K562 (cell line): ENCODE measurements around the gene SEMA4F. TPM values are rescaled to one million over a fixed set of nuclear protein-coding genes. Genes with fewer than 3 reads are reported as not detected.

Experiments used
- ASH1L ChIP-seq: fragments of 450-650 bp; IDR thresholded peaks from 2 replicates; pipeline ENCODE4 v1.6.1; 2018; ENCODE audit warnings: borderline replicate concordance, mild to moderate bottlenecking, low read depth; ENCODE audit not compliant: partially characterized antibody
- BMI1 ChIP-seq: fragments of 150-350 bp; IDR thresholded peaks from 2 replicates; pipeline ENCODE4 v1.6.1; 2014; ENCODE audit warnings: low read length
- CSDE1 ChIP-seq, 2 experiments: fragments of 450-650 bp; IDR thresholded peaks; 2 replicates each; pipeline ENCODE4 v1.6.1; 2016; ENCODE audit warnings: mild to moderate bottlenecking in 1 of 2
- GATA2 ChIP-seq: sonication (generic); formaldehyde crosslinking; IDR thresholded peaks from 2 replicates; pipeline ENCODE4 v1.4.0; 2020; ENCODE audit warnings: mild to moderate bottlenecking, missing genetic modification reagents
- HDAC1 ChIP-seq, 2 experiments: fragments of 450-650 bp; IDR thresholded peaks; 2 replicates each; pipeline ENCODE4 v1.6.1; 2016 to 2017; ENCODE audit warnings: inconsistent platforms in 1 of 2, mild to moderate bottlenecking in 1 of 2, moderate library complexity in 1 of 2
- HDAC8 ChIP-seq: fragments of 450-650 bp; IDR thresholded peaks from 2 replicates; pipeline ENCODE4 v1.6.1; 2016; ENCODE audit warnings: mild to moderate bottlenecking, missing genetic modification characterization, moderate library complexity, missing compliant biosample characterization
- HNRNPUL1 ChIP-seq: fragments of 200-400 bp; formaldehyde crosslinking; IDR thresholded peaks from 2 replicates; pipeline ENCODE4 v1.6.1; 2017; ENCODE audit warnings: low read length
- L3MBTL2 ChIP-seq: fragments of 450-650 bp; IDR thresholded peaks from 2 replicates; pipeline ENCODE4 v1.6.1; 2016; ENCODE audit warnings: mild to moderate bottlenecking, moderate library complexity
- MBD2 ChIP-seq: sonication (generic); IDR thresholded peaks from 2 replicates; pipeline ENCODE4 v1.6.1; 2016; ENCODE audit warnings: low read depth, borderline replicate concordance
- MECOM ChIP-seq: fragments of 250-450 bp; sonication (Bioruptor Pico); IDR thresholded peaks from 2 replicates; pipeline ENCODE4 v1.8.0; 2022; ENCODE audit warnings: inconsistent platforms
- MEF2A ChIP-seq: IDR thresholded peaks from 2 replicates; pipeline ENCODE4 v1.6.1; 2011; ENCODE audit warnings: low read depth, mild to moderate bottlenecking, low read length, moderate library complexity; ENCODE audit not compliant: control insufficient read depth
- PTTG1 ChIP-seq: fragments of 450-650 bp; IDR thresholded peaks from 2 replicates; pipeline ENCODE4 v1.6.1; 2016; ENCODE audit warnings: low read depth, mild to moderate bottlenecking, missing genetic modification characterization, missing compliant biosample characterization
- RBM17 ChIP-seq: fragments of 200-400 bp; formaldehyde crosslinking; IDR thresholded peaks from 2 replicates; pipeline ENCODE4 v1.6.1; 2017; ENCODE audit warnings: low read depth, mild to moderate bottlenecking, low read length, borderline replicate concordance
- SUPT5H ChIP-seq: fragments of 450-650 bp; IDR thresholded peaks from 2 replicates; pipeline ENCODE4 v1.6.1; 2016
- TCF7 ChIP-seq: sonication (generic); IDR thresholded peaks from 2 replicates; pipeline ENCODE4 v1.6.1; 2016; ENCODE audit warnings: antibody characterized with exemption, borderline replicate concordance
- ZFP36 ChIP-seq: fragments of 150-350 bp; IDR thresholded peaks from 2 replicates; pipeline ENCODE4 v1.6.1; 2018; ENCODE audit warnings: low read length, low read depth; ENCODE audit not compliant: partially characterized antibody
- ZFPM2 ChIP-seq: fragments of 250-450 bp; sonication (Bioruptor Pico); IDR thresholded peaks from 2 replicates; pipeline ENCODE4 v1.5.1; 2022; ENCODE audit warnings: mild to moderate bottlenecking
- ZNF143 ChIP-seq: sonication (generic); formaldehyde crosslinking; IDR thresholded peaks from 2 replicates; pipeline ENCODE4 v1.9.0; 2022; ENCODE audit warnings: mild to moderate bottlenecking, missing genetic modification reagents
- ZNF197 ChIP-seq: fragments of 200-800 bp; sonication (Bioruptor generic); IDR thresholded peaks from 2 replicates; pipeline ENCODE4 v1.6.1; 2016; ENCODE audit warnings: low read depth, missing genetic modification characterization, missing compliant biosample characterization
- ZNF23 ChIP-seq: fragments of 250-450 bp; sonication (Bioruptor Pico); IDR thresholded peaks from 2 replicates; pipeline ENCODE4 v1.4.0; 2020; ENCODE audit warnings: mild to moderate bottlenecking
- ZNF354B ChIP-seq: fragments of 250-450 bp; sonication (Bioruptor Pico); IDR thresholded peaks from 2 replicates; pipeline ENCODE4 v1.4.0; 2020
- ZNF75A ChIP-seq: fragments of 450-650 bp; formaldehyde crosslinking; IDR thresholded peaks from 2 replicates; pipeline ENCODE4 v1.4.0; 2020; ENCODE audit warnings: mild to moderate bottlenecking
- ZSCAN29 ChIP-seq: fragments of 450-650 bp; IDR thresholded peaks from 2 replicates; pipeline ENCODE4 v1.6.1; 2017
- polyA plus RNA-seq, 8 experiments: library from polyadenylated mRNA; depleted of rRNA in 4 of 8; stranded (reverse) in 5 of 8; unstranded in 3 of 8; fragments of >200 nt; fragmentation: Nextera tagmentation in 2 of 8; fragmentation: Illumina TruSeq in 1 of 8; extraction: Ambion mirVana in 2 of 8; extraction: Trizol in 1 of 8; gene quantifications; 2 replicates each; pipeline versions ENCODE4 v1.2.1 to v1.2.3, GENCODE V29; 2011 to 2014; ENCODE audit warnings: inconsistent platforms in 1 of 8, missing spikeins in 1 of 8
- total RNA-seq, 7 experiments: library from RNA; depleted of rRNA in 6 of 7; stranded (reverse); fragments of >200 nt in 6 of 7; fragmentation: Illumina TruSeq in 2 of 7; extraction: Trizol in 2 of 7; gene quantifications; 2 replicates each; pipeline versions ENCODE4 v1.2.1 to v1.2.3, GENCODE V29; 2011 to 2021; ENCODE audit warnings: low replicate concordance in 1 of 7
- TF ChIP-seq, protein P1 (sequence below): fragments of 450-650 bp; formaldehyde crosslinking; IDR thresholded peaks from 2 replicates; pipeline ENCODE4 v1.4.0; 2020; ENCODE audit warnings: mild to moderate bottlenecking, mixed read lengths
- TF ChIP-seq, protein P2 (sequence below): fragments of 250-450 bp; sonication (Bioruptor Pico); IDR thresholded peaks from 2 replicates; pipeline ENCODE4 v1.5.0; 2021
- TF ChIP-seq, protein P3 (sequence below): fragments of 250-450 bp; sonication (Bioruptor Pico); IDR thresholded peaks from 2 replicates; pipeline ENCODE4 v1.4.0; 2020; ENCODE audit warnings: borderline replicate concordance
- TF ChIP-seq, protein P4 (sequence below): IDR thresholded peaks from 2 replicates; pipeline ENCODE4 v1.6.1; 2011; ENCODE audit warnings: borderline replicate concordance, low read depth, mild to moderate bottlenecking, moderate library complexity, low read length; ENCODE audit not compliant: insufficient read depth, poor library complexity, severe bottlenecking

SEMA4F gene
- total and polyA plus RNA-seq, 9 of the 15 experiments (the other 6 are each of a cell fraction or from before 2014, with no cell fraction given), result 0.08 to 1.6 (median 0.33) TPM

DNA sequence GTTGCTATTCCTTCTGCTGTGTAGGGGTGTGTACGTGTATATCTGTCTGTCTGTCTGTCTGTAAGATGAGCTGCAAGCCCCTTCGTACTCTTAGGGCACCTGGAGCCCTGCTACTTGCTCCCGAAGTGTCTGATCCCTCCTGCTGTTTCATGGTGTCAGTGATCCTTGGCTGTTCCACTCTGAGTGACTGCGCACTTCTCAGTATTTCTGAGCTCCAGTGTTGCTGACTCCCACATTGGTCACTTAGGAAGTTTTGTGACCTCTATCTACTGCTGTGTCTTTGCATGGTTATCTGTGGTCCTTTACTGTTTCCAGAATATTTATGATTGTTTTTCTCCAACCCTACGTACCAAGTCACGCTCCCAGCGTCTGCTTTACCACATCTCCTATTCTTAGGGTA is 16.2 kb downstream of the SEMA4F start (continued):
- TF ChIP-seq MECOM (CRISPR knock-in tag) (no peak), MEF2A (no peak), ASH1L (no peak), ZNF23 (CRISPR knock-in tag) (no peak), ZNF143 (no peak), SUPT5H (no peak), TCF7 (no peak), MBD2 (no peak), RBM17 (no peak), GATA2 (CRISPR knock-in tag) (no peak), BMI1 (no peak), CSDE1 (IDR thresholded peaks at IDR 0.05) (no peak), PTTG1 (tag) (no peak), ZFP36 (peak; percentile 14), ZNF75A (CRISPR knock-in tag) (no peak), ZNF354B (CRISPR knock-in tag) (no peak), ZFPM2 (CRISPR knock-in tag) (no peak), HNRNPUL1 (no peak), ZNF197 (CRISPR knock-in tag) (no peak), HDAC8 (tag) (no peak), L3MBTL2 (no peak), HDAC1 (IDR thresholded peaks at IDR 0.05) (no peak), ZSCAN29 (no peak)
- TF ChIP-seq, protein P1, sequence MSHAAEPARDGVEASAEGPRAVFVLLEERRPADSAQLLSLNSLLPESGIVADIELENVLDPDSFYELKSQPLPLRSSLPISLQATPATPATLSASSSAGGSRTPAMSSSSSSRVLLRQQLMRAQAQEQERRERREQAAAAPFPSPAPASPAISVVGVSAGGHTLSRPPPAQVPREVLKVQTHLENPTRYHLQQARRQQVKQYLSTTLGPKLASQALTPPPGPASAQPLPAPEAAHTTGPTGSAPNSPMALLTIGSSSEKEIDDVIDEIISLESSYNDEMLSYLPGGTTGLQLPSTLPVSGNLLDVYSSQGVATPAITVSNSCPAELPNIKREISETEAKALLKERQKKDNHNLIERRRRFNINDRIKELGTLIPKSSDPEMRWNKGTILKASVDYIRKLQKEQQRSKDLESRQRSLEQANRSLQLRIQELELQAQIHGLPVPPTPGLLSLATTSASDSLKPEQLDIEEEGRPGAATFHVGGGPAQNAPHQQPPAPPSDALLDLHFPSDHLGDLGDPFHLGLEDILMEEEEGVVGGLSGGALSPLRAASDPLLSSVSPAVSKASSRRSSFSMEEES (CRISPR knock-in tag), result no peak
- TF ChIP-seq, protein P2, sequence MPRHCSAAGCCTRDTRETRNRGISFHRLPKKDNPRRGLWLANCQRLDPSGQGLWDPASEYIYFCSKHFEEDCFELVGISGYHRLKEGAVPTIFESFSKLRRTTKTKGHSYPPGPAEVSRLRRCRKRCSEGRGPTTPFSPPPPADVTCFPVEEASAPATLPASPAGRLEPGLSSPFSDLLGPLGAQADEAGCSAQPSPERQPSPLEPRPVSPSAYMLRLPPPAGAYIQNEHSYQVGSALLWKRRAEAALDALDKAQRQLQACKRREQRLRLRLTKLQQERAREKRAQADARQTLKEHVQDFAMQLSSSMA (CRISPR knock-in tag), result no peak
- TF ChIP-seq, protein P3, sequence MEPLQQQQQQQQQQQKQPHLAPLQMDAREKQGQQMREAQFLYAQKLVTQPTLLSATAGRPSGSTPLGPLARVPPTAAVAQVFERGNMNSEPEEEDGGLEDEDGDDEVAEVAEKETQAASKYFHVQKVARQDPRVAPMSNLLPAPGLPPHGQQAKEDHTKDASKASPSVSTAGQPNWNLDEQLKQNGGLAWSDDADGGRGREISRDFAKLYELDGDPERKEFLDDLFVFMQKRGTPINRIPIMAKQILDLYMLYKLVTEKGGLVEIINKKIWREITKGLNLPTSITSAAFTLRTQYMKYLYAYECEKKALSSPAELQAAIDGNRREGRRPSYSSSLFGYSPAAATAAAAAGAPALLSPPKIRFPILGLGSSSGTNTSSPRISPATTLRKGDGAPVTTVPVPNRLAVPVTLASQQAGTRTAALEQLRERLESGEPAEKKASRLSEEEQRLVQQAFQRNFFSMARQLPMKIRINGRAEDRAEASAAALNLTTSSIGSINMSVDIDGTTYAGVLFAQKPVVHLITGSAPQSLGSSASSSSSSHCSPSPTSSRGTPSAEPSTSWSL (CRISPR knock-in tag), result no peak
- TF ChIP-seq, protein P4, sequence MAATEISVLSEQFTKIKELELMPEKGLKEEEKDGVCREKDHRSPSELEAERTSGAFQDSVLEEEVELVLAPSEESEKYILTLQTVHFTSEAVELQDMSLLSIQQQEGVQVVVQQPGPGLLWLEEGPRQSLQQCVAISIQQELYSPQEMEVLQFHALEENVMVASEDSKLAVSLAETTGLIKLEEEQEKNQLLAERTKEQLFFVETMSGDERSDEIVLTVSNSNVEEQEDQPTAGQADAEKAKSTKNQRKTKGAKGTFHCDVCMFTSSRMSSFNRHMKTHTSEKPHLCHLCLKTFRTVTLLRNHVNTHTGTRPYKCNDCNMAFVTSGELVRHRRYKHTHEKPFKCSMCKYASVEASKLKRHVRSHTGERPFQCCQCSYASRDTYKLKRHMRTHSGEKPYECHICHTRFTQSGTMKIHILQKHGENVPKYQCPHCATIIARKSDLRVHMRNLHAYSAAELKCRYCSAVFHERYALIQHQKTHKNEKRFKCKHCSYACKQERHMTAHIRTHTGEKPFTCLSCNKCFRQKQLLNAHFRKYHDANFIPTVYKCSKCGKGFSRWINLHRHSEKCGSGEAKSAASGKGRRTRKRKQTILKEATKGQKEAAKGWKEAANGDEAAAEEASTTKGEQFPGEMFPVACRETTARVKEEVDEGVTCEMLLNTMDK, result no peak
